Measurements from ENCODE around the gene PEAR1. TPM values are rescaled to one million over a fixed set of nuclear protein-coding genes. Genes with fewer than 3 reads are reported as not detected.

Gene PEAR1
- total and polyA plus RNA-seq, 8 donors: 1.2 to 16.3 (median 2.7) TPM

- DNase-seq: no peak
- intact Hi-C loops (cut with DNase I; ENCODE audit: low total_unique reads): no loop called here
- Histone ChIP-seq H3K27ac (no peak overlapping the region), H3K27me3 (no peaks in the 10 kb centered on the region), H3K9me3 (no peaks in the 10 kb centered on the region), H3K4me1 (no peaks in the 10 kb centered on the region), H3K36me3 (peaks cover 72 to 100% (median 100%) of the 10 kb centered on the region in 4 donors), H3K4me3 (no peak overlapping the region)
- TF ChIP-seq EP300 (IDR thresholded peaks at IDR 0.05) (no peak), POLR2A (IDR thresholded peaks at IDR 0.05) (no peak), POLR2AphosphoS5 (IDR thresholded peaks at IDR 0.05) (no peak), CTCF (IDR thresholded peaks at IDR 0.05) (no peak)
- 70 to 100% (median 73%) methylated on average over 1 to 4 of the region's 4 CpGs for whole genome bisulfite sequencing, 5 donors
Observed at GRCh38 chr1:156948708-156949107, 55.2 kb downstream of the PEAR1 start.

- H3K4me3 ChIP-seq: no peak overlapping the region
- 86 to 96% (median 91%) methylated on average over 5 of the region's 5 CpGs for WGBS, 5 donors
- TF ChIP-seq POLR2A (IDR thresholded peaks at IDR 0.05) (no peak), POLR2AphosphoS5 (IDR thresholded peaks at IDR 0.05) (no peak), EP300 (IDR thresholded peaks at IDR 0.05) (no peak), CTCF (IDR thresholded peaks at IDR 0.05) (no peak)
- H3K9me3 ChIP-seq: no peaks in the 10 kb centered on the region
- H3K27ac ChIP-seq: no peak overlapping the region
- H3K27me3 ChIP-seq: no peaks in the 10 kb centered on the region
- no peak for DNase-seq
- intact Hi-C loops (cut with DNase I; ENCODE audit: low total_unique reads): no loop called here
- H3K36me3 ChIP-seq: peaks cover 68 to 100% (median 100%) of the 10 kb centered on the region in 4 donors
- H3K4me1 ChIP-seq: no peaks in the 10 kb centered on the region
Observed at GRCh38 chr1:156949127-156949526, 55.6 kb downstream of the PEAR1 start.

- no peak overlapping the region for H3K4me3 ChIP-seq
- H3K36me3 ChIP-seq: peaks cover 59 to 100% (median 99%) of the 10 kb centered on the region in 4 donors
- no peaks in the 10 kb centered on the region for H3K27me3 ChIP-seq
- no peak overlapping the region for H3K27ac ChIP-seq
- 91 to 99% (median 94%) methylated on average over 5 of the region's 5 CpGs for WGBS, 5 donors
- no peak for DNase-seq
- TF ChIP-seq EP300 (IDR thresholded peaks at IDR 0.05): no peak
- TF ChIP-seq POLR2A (IDR thresholded peaks at IDR 0.05): no peak
- TF ChIP-seq CTCF (IDR thresholded peaks at IDR 0.05): no peak
- TF ChIP-seq POLR2AphosphoS5 (IDR thresholded peaks at IDR 0.05): no peak
- H3K9me3 ChIP-seq: no peaks in the 10 kb centered on the region
- H3K4me1 ChIP-seq: no peaks in the 10 kb centered on the region
- intact Hi-C loops (cut with DNase I; ENCODE audit: low total_unique reads): no loop called here
Observed at GRCh38 chr1:156951371-156951770, 57.9 kb downstream of the PEAR1 start.

GRCh38 chr1:156953571-156953970 is 60.1 kb downstream of the PEAR1 start:
- H3K36me3 ChIP-seq: peaks cover 59 to 100% (median 99%) of the 10 kb centered on the region in 4 donors

More at GRCh38 chr1:156953571-156953970, 60.1 kb downstream of the PEAR1 start:
- H3K9me3 ChIP-seq: no peaks in the 10 kb centered on the region
- 69 to 85% (median 80%) methylated on average over 2 of the region's 2 CpGs for WGBS, 5 donors
- DNase-seq: no peak
- no peak overlapping the region for H3K4me3 ChIP-seq
- intact Hi-C loops (cut with DNase I; ENCODE audit: low total_unique reads): no loop called here
- TF ChIP-seq EP300 (IDR thresholded peaks at IDR 0.05) (no peak), POLR2AphosphoS5 (IDR thresholded peaks at IDR 0.05) (no peak), CTCF (IDR thresholded peaks at IDR 0.05) (no peak), POLR2A (IDR thresholded peaks at IDR 0.05) (no peak)
- no peaks in the 10 kb centered on the region for H3K27me3 ChIP-seq
- H3K4me1 ChIP-seq: no peaks in the 10 kb centered on the region
- H3K27ac ChIP-seq: no peak overlapping the region
